GM21786 (cell line): ENCODE results near the gene TAL1.
"Not testable (repeated sequence)": the region's sequence is repeated elsewhere in the genome, so short reads cannot be mapped to it uniquely, and the experiment has no call there.

ENCODE experiments used
- ATAC-seq: cut with Tn5 transposase; IDR thresholded peaks from one replicate; pipeline ENCODE4 v1.9.1; 2021; ENCODE audit not compliant: unreplicated experiment

Gene TAL1

GRCh38 chr1:47213230-47213963 lies 18.6 kb downstream of the TAL1 start:
- no peak for ATAC-seq

GRCh38 chr1:47212636-47213229 lies 19.3 kb downstream of the TAL1 start:
- no peak for ATAC-seq

- no peak for ATAC-seq
Measured at GRCh38 chr1:47211796-47212269, 20.2 kb downstream of the TAL1 start.

- no peak for ATAC-seq
Measured at GRCh38 chr1:47210666-47211065, 21.4 kb downstream of the TAL1 start.

- ATAC-seq = no peak
Measured at GRCh38 chr1:47209725-47210325, 22.2 kb downstream of the TAL1 start.

- ATAC-seq = no peak
Measured at GRCh38 chr1:47209091-47209490, 22.9 kb downstream of the TAL1 start.

GRCh38 chr1:47208374-47208850 lies 23.6 kb downstream of the TAL1 start:
- ATAC-seq = no peak

GRCh38 chr1:47207803-47208373 lies 24.1 kb downstream of the TAL1 start:
- no peak for ATAC-seq

GRCh38 chr1:47205918-47206317 lies 26.1 kb downstream of the TAL1 start:
- ATAC-seq = no peak

GRCh38 chr1:47203504-47203903 lies 28.5 kb downstream of the TAL1 start:
- ATAC-seq = not testable (repeated sequence)

GRCh38 chr1:47201179-47201578 lies 30.8 kb downstream of the TAL1 start:
- no peak for ATAC-seq

- ATAC-seq = no peak
Measured at GRCh38 chr1:47198214-47198613, 33.8 kb downstream of the TAL1 start.

- ATAC-seq = no peak
Measured at GRCh38 chr1:47196622-47197021, 35.4 kb downstream of the TAL1 start.

GRCh38 chr1:47195981-47196380 lies 36.0 kb downstream of the TAL1 start:
- ATAC-seq = not testable (repeated sequence)

GRCh38 chr1:47194311-47194710 lies 37.7 kb downstream of the TAL1 start:
- ATAC-seq = no peak

GRCh38 chr1:47193496-47193895 lies 38.5 kb downstream of the TAL1 start:
- not testable (repeated sequence) for ATAC-seq

- ATAC-seq = peak; percentile 78
Measured at GRCh38 chr1:47192458-47193384, 39.3 kb downstream of the TAL1 start.

GRCh38 chr1:47191940-47192457 lies 40.0 kb downstream of the TAL1 start:
- ATAC-seq = no peak

- no peak for ATAC-seq
Measured at GRCh38 chr1:47190857-47191256, 41.2 kb downstream of the TAL1 start.

- no peak for ATAC-seq
Measured at GRCh38 chr1:47190509-47190855, 41.5 kb downstream of the TAL1 start.
